Upper lobe of right lung (tissue), 1 donor: ENCODE data around the gene DGKI. TPM values are rescaled to one million over a fixed set of nuclear protein-coding genes. Genes with fewer than 3 reads are reported as not detected.

Experiments used
- ATAC-seq: fragments of 200-7000 bp; cut with Tn5 transposase; one replicate; pipeline ENCODE4 v1.9.1; 2020; ENCODE audit warnings: mild to moderate bottlenecking, moderate library complexity
- DNase-seq: peaks from one replicate; pipeline ENCODE4 v3.0.0-alpha.2; 2020
- H3K27ac ChIP-seq: fragments of 200-600 bp; one replicate; pipeline ENCODE4 v1.8.0; 2022
- H3K27me3 ChIP-seq: fragments of 200-600 bp; one replicate; pipeline ENCODE4 v1.8.0; 2022; ENCODE audit warnings: mild to moderate bottlenecking
- H3K36me3 ChIP-seq: fragments of 200-600 bp; one replicate; pipeline ENCODE4 v1.8.0; 2022
- H3K4me1 ChIP-seq: fragments of 200-600 bp; one replicate; pipeline ENCODE4 v1.8.0; 2022
- H3K4me3 ChIP-seq: fragments of 200-600 bp; one replicate; pipeline ENCODE4 v1.8.0; 2022; ENCODE audit warnings: mild to moderate bottlenecking
- H3K9me3 ChIP-seq: fragments of 200-600 bp; one replicate; pipeline ENCODE4 v1.8.0; 2022
- intact Hi-C: fragments of 100-400 bp; cut with DNase I; formaldehyde crosslinking; loops from one replicate; pipeline ENCODE4 v1.11.0; 2022
- total RNA-seq: library from RNA; stranded (reverse); fragmentation: NEBNext Ultra II Directional; extraction: Animal tissue kit (Norgen Biotek cat#: 25700); gene quantifications from one replicate; pipeline ENCODE4 v1.2.1, GENCODE V29; 2021
- TF ChIP-seq, protein P1 (sequence below): fragments of 200-600 bp; IDR thresholded peaks from one replicate; pipeline ENCODE4 v1.8.0; 2022; ENCODE audit warnings: antibody characterized with exemption
- donor health status: DM: no; HTN: yes; CAD: no; lungs with severe emphysema.

The DGKI gene
- total RNA-seq, 1 donor from 2014 or later, result 0.67 TPM

DNA sequence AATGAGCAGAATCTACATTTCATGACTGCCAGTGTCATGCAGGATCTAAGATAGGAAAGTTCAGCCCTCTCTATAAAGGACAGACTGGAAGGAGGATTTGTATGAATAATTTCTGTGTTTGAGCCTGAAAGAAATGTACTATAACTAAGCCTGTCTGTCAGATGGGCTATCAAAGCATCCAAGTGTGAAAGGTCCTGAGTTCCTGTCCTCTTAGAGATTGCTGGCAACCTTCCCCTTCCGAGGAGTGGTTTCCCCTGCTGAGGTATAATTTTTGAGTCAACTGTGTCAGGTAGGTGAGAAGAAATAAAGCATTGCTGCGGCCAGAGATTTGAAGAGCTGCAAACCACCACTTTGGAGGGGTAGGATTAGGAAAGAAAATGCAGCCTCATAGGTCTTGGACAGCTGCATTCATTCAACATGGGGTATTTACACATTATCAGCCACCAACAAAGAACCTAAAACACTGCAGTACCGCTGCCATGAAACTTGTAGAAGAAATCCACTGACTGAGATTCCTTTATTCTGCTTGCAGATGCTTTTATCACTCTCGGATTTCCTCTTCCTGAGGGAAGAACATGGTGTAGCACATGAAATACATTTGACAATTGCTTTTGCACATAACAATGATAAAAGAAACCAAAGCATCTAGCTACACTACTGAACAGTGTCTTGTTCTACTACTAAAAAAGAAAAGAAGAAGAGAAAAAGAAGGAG, 189.1 kb downstream of the DGKI start:
- Histone ChIP-seq H3K27me3 (no peaks in the 10 kb centered on the region), H3K27ac (no peak overlapping the region), H3K9me3 (no peaks in the 10 kb centered on the region), H3K4me3 (no peak overlapping the region), H3K4me1 (peaks cover 9% of the 10 kb centered on the region), H3K36me3 (no peaks in the 10 kb centered on the region)
- TF ChIP-seq, protein P1, sequence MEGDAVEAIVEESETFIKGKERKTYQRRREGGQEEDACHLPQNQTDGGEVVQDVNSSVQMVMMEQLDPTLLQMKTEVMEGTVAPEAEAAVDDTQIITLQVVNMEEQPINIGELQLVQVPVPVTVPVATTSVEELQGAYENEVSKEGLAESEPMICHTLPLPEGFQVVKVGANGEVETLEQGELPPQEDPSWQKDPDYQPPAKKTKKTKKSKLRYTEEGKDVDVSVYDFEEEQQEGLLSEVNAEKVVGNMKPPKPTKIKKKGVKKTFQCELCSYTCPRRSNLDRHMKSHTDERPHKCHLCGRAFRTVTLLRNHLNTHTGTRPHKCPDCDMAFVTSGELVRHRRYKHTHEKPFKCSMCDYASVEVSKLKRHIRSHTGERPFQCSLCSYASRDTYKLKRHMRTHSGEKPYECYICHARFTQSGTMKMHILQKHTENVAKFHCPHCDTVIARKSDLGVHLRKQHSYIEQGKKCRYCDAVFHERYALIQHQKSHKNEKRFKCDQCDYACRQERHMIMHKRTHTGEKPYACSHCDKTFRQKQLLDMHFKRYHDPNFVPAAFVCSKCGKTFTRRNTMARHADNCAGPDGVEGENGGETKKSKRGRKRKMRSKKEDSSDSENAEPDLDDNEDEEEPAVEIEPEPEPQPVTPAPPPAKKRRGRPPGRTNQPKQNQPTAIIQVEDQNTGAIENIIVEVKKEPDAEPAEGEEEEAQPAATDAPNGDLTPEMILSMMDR, result no peak
- intact Hi-C loops, result loop anchor here (10.0 kb wide), 1 partner anchor 227 kb away; no protein-coding TSS in a partner anchor
- DNase-seq, result no peak
- no peak for ATAC-seq

DNA sequence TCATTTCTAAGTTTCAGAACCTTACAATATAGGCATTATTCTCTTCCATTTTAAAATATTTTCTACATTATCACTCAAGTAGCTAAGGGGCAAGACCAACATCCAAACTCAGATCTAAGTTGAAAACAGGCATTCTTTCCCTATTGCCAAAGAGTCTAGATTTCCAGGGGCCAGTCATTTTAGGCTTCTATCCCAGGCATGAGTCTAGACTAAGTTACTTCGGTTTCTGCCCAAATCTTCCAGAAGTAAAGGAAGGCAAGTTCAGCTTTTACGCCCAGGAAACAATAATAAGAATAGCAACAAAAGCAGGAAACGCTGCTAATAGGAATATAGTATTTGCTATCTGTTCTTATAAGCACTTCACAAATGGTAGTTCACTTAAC, 189.9 kb downstream of the DGKI start:
- Histone ChIP-seq H3K4me1 (peaks cover 9% of the 10 kb centered on the region), H3K9me3 (no peaks in the 10 kb centered on the region), H3K36me3 (no peaks in the 10 kb centered on the region), H3K27me3 (no peaks in the 10 kb centered on the region), H3K4me3 (no peak overlapping the region), H3K27ac (no peak overlapping the region)
- ATAC-seq (no peak), DNase-seq (no peak)
- intact Hi-C loops, result loop anchor here (10.0 kb wide), 1 partner anchor 228 kb away; no protein-coding TSS in a partner anchor
- TF ChIP-seq, protein P1, result no peak

DNA sequence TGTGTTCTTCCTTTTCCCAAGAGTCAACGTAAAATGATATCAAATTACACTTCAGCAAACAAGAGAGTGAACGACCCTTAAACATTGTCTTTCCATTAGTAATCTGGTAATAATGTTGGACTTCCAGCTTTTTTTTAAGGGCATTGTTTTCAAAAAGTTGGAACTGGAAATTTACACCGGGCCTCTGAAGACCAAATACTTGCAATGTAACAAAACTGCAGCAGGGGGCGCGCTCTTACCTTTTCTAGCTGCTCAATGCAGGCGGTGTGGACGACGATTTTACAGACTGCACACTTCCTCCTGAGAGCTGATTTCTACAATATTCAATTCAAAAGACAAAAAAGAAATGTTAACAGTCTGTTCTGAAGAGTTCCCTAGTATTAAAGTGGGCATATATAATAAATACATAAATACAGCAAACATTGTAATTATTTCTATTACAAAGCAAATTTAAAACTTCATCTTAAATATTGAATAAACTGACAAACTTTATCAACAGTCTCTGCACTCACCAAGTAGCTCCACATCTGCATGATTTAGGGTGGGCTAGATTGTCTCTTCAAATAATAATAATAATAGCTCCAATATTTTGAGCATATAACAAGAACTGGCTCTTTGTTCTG, 190.4 kb downstream of the DGKI start:
- peak; percentile 90 for ATAC-seq
- Histone ChIP-seq H3K4me1 (peaks cover 9% of the 10 kb centered on the region), H3K4me3 (no peak overlapping the region), H3K27ac (no peak overlapping the region), H3K9me3 (no peaks in the 10 kb centered on the region), H3K27me3 (no peaks in the 10 kb centered on the region), H3K36me3 (no peaks in the 10 kb centered on the region)
- peak; percentile 76 for DNase-seq
- TF ChIP-seq, protein P1, result peak; percentile 80
- intact Hi-C loops, result loop anchor here (10.0 kb wide), 1 partner anchor 228 kb away; no protein-coding TSS in a partner anchor

DNA sequence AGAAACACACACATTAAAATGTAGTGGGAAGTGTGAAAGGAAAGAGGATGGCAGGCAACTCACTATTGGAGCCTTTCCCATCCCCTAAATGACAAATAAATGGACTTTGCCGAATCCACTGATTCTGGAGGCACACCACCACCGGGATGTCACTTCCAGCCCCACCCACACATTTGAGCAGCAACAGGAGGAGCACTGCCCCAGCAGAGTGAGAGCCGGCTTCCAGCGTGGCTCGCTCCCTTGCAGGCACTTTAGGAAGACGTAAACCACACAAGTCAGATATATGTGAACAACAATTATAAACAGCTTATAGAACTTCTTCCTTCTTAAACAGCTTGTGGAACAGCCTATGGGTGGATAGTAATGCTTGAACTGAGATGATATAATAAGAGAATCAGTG, 191.0 kb downstream of the DGKI start:
- no peak overlapping the region for H3K4me3 ChIP-seq
- H3K27ac ChIP-seq, result no peak overlapping the region
- DNase-seq (no peak), ATAC-seq (no peak)
- intact Hi-C loops, result loop anchor here (10.0 kb wide), 1 partner anchor 229 kb away; no protein-coding TSS in a partner anchor
- H3K27me3 ChIP-seq, result no peaks in the 10 kb centered on the region
- H3K4me1 ChIP-seq, result peaks cover 9% of the 10 kb centered on the region
- no peaks in the 10 kb centered on the region for H3K9me3 ChIP-seq
- no peaks in the 10 kb centered on the region for H3K36me3 ChIP-seq
- TF ChIP-seq, protein P1, result no peak

DNA sequence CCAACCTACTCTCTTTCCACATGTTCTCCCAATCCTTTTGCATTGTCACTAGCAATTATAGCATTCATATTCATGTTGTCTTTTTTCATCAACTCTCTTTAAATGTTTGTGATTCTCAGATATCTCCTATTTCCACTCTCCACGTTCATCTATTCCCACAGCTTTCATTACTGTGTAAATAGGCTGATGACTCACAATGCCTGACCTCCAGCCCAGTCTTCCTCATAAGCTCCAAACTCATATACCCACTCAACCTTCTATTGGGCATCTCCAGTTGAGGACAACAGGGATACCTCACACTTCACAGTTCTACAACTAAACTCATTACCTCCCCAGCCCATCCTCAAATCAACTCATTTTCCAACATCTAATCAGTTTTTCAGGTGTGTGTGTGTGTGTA, 194.1 kb downstream of the DGKI start:
- no peaks in the 10 kb centered on the region for H3K36me3 ChIP-seq
- ATAC-seq (no peak), DNase-seq (no peak)
- no peaks in the 10 kb centered on the region for H3K27me3 ChIP-seq
- H3K9me3 ChIP-seq, result no peaks in the 10 kb centered on the region
- peaks cover 9% of the 10 kb centered on the region for H3K4me1 ChIP-seq
- intact Hi-C loops, result loop anchor here (10.0 kb wide), 1 partner anchor 232 kb away; no protein-coding TSS in a partner anchor
- no peak overlapping the region for H3K27ac ChIP-seq
- TF ChIP-seq, protein P1, result no peak
- H3K4me3 ChIP-seq, result no peak overlapping the region
